Measurements from ENCODE around the gene ETS1.

DNA sequence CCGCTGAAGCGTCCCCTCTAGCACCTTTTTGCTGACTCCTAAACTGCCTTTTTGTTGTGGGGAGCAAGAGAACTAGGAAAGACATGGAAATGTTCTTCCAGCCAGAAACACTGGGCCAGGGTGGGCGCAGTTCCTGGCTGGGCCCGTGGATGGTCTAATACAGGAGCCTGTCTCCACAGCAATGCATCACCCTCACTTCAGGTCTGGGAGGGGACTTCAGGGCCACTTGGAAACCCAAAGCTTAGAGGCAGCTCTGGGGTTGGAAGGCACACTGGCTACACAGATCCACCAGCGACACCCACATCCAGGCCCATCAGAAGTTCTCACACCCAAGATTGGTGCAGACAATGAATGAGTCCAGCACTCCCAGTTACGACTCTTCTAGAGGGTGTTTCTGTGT is 120.3 kb downstream of the ETS1 start:
- TF ChIP-seq, protein P1, sequence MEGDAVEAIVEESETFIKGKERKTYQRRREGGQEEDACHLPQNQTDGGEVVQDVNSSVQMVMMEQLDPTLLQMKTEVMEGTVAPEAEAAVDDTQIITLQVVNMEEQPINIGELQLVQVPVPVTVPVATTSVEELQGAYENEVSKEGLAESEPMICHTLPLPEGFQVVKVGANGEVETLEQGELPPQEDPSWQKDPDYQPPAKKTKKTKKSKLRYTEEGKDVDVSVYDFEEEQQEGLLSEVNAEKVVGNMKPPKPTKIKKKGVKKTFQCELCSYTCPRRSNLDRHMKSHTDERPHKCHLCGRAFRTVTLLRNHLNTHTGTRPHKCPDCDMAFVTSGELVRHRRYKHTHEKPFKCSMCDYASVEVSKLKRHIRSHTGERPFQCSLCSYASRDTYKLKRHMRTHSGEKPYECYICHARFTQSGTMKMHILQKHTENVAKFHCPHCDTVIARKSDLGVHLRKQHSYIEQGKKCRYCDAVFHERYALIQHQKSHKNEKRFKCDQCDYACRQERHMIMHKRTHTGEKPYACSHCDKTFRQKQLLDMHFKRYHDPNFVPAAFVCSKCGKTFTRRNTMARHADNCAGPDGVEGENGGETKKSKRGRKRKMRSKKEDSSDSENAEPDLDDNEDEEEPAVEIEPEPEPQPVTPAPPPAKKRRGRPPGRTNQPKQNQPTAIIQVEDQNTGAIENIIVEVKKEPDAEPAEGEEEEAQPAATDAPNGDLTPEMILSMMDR (IDR thresholded peaks at IDR 0.05; ENCODE audit: low read depth, low read length): no peak
- TF ChIP-seq POLR2A (IDR thresholded peaks at IDR 0.05; ENCODE audit: extremely low read depth, insufficient read length) (no peak), MYC (IDR thresholded peaks at IDR 0.05; ENCODE audit: low read depth, low read length) (no peak)
- TF ChIP-seq, protein P2, sequence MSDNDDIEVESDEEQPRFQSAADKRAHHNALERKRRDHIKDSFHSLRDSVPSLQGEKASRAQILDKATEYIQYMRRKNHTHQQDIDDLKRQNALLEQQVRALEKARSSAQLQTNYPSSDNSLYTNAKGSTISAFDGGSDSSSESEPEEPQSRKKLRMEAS (IDR thresholded peaks at IDR 0.05; ENCODE audit: low read depth, low read length): no peak
